ENCODE results near the gene SH3TC2. TPM values are rescaled to one million over a fixed set of nuclear protein-coding genes. Genes with fewer than 3 reads are reported as not detected.

SH3TC2 gene
- total RNA-seq, 1 donor from 2014 or later = 0.92 TPM

DNA sequence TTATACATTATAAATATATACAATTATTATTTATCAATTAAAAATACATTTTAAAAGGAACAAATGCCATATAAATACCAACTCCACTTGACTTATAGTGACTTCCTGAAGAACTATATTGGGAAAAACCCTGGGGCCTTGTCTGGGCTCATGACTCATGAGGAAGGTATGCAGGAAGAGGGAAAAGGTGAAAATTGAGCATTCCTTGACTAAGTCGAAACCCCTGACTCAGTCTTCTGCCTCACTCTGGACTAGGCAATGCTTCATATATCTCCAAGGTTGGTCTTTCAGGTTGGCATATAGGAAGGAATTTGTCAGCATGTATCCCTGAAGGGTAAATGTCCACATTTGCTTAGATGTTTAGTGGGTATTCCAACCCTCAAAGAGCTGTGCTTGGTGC is 78.5 kb downstream of the SH3TC2 start:
- H3K36me3 ChIP-seq = no peaks in the 10 kb centered on the region
- TF ChIP-seq, protein P1, sequence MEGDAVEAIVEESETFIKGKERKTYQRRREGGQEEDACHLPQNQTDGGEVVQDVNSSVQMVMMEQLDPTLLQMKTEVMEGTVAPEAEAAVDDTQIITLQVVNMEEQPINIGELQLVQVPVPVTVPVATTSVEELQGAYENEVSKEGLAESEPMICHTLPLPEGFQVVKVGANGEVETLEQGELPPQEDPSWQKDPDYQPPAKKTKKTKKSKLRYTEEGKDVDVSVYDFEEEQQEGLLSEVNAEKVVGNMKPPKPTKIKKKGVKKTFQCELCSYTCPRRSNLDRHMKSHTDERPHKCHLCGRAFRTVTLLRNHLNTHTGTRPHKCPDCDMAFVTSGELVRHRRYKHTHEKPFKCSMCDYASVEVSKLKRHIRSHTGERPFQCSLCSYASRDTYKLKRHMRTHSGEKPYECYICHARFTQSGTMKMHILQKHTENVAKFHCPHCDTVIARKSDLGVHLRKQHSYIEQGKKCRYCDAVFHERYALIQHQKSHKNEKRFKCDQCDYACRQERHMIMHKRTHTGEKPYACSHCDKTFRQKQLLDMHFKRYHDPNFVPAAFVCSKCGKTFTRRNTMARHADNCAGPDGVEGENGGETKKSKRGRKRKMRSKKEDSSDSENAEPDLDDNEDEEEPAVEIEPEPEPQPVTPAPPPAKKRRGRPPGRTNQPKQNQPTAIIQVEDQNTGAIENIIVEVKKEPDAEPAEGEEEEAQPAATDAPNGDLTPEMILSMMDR (IDR thresholded peaks at IDR 0.05) = no peak
- H3K4me3 ChIP-seq = no peak overlapping the region
- no peak overlapping the region for H3K27ac ChIP-seq
- no peaks in the 10 kb centered on the region for H3K9me3 ChIP-seq
- peaks cover 2% of the 10 kb centered on the region for H3K4me1 ChIP-seq
- intact Hi-C loops (cut with DNase I) = no loop called here
- H3K27me3 ChIP-seq (ENCODE audit: low read depth) = no peaks in the 10 kb centered on the region
- no peak for ATAC-seq
- DNase-seq = no peak

DNA sequence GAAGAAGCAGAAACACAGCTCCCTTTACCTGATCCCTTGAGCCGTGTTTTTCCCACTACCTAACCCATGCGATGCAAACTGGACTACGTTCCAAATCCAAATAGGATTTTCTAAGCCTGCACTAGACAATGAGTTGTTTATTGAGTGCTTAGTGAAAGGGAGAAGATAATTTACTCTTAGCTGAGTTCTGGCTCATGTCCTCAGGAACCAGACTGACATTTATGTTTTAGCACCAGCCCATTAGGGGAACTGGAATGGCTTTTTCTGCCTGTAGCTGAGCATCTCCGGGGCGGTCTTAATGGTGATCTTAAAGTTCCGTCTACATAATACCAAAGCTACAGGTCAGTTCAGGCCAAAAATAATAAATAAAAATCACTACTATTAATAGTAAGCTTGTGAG is 81.5 kb downstream of the SH3TC2 start:
- no peaks in the 10 kb centered on the region for H3K36me3 ChIP-seq
- no peaks in the 10 kb centered on the region for H3K9me3 ChIP-seq
- H3K4me3 ChIP-seq = no peak overlapping the region
- peaks cover 9% of the 10 kb centered on the region for H3K4me1 ChIP-seq
- TF ChIP-seq, protein P1 (IDR thresholded peaks at IDR 0.05) = no peak
- H3K27ac ChIP-seq = no peak overlapping the region
- ATAC-seq = no peak
- no peak for DNase-seq
- H3K27me3 ChIP-seq (ENCODE audit: low read depth) = no peaks in the 10 kb centered on the region
- intact Hi-C loops (cut with DNase I) = no loop called here

DNA sequence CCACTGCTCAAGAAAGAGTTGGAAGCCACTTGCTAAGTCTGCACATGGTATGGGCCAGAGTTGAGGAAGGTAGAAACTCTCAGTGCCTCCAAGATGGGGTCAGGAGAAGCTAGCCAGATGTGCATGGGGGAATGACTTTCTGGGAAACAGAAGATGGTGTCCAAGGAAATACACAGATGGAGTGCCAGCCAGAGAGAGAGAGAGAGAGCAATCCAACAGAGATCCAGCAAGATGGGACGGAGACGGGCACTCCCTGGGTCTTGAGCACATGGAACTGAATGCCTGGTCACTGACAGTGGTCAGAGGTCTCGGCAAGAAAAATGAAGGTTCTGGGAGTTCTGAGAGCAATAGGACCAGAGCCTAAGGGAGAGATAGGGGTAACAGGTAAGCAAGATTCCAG is 82.1 kb downstream of the SH3TC2 start:
- Histone ChIP-seq H3K4me1 (peaks cover 9% of the 10 kb centered on the region), H3K9me3 (no peaks in the 10 kb centered on the region), H3K36me3 (no peaks in the 10 kb centered on the region), H3K4me3 (no peak overlapping the region), H3K27ac (no peak overlapping the region), H3K27me3 (ENCODE audit: low read depth) (no peaks in the 10 kb centered on the region)
- TF ChIP-seq, protein P1 (IDR thresholded peaks at IDR 0.05) = no peak
- ATAC-seq (no peak), DNase-seq (no peak)
- intact Hi-C loops (cut with DNase I) = no loop called here

DNA sequence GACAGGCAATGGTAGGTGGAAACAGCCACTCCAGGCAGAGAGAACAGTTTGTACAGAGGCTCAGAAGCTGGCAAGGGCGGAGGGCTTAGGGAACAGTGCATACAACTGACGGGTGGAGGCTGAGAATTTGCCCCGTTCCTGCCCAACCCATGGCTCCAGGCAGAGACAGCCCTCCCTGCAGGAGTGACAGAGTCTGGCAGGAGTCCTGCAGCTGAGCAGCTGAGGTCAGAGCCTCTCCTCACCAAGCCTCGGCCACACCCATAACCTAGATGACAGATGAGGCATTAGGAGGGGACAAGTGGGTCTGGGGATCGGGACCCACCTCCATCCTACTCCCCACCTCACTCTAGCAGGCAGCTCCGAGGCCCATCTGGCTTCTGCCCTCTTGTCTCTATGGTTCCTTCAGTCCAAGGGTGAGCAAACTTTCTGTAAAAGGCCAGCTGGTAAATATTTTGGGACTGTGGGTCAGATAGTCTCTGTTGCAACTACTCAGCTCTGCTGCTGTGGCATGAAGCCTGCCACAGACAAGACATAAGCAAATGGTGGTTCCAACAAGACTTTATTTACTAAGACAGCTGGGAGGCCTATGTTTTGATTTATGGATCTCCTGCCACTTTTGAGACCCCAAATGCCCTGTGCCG is 83.7 kb downstream of the SH3TC2 start:
- Histone ChIP-seq H3K27ac (peak overlapping the region; percentile 75), H3K4me1 (peaks cover 9% of the 10 kb centered on the region), H3K27me3 (ENCODE audit: low read depth) (no peaks in the 10 kb centered on the region), H3K4me3 (no peak overlapping the region), H3K36me3 (no peaks in the 10 kb centered on the region), H3K9me3 (no peaks in the 10 kb centered on the region)
- DNase-seq = peak; percentile 86
- TF ChIP-seq, protein P1 (IDR thresholded peaks at IDR 0.05) = no peak
- intact Hi-C loops (cut with DNase I) = no loop called here
- peak; percentile 96 to 97 for ATAC-seq

DNA sequence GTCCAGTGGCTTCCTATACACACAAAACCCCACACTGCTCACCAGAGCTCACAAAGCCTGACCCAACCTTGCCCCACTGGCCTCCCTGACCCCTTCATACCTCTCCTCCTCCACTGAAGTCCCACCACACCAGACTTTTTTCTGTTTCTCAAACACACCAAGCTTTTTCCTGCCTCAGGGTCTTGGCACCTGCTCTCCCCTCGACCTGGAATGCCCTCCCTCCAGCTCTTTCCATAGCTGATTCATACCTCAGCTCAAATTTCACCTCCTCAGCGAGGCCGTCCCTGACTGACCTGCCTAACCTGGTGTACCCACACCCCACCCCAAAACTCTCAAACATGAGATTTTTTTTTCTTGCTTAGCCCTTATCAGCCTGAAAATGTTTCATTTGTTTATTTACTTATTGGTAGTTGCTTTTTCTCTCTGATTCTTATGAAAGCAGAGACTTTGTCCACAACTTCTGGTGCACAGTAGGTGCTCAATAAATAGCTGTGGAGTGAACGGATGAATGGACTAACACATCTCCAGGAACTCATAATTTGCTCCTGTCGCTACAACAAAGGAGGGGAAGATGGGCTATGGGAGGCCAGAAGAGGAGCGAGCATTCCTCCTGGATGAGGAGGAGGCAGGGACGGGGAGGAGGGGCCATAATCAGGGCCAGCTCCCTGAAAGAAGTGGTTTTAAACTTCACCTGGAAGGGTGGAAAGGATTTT is 84.3 kb downstream of the SH3TC2 start:
- Histone ChIP-seq H3K4me1 (peaks cover 13% of the 10 kb centered on the region), H3K4me3 (no peak overlapping the region), H3K27ac (peak overlapping the region; percentile 75), H3K27me3 (ENCODE audit: low read depth) (no peaks in the 10 kb centered on the region), H3K9me3 (no peaks in the 10 kb centered on the region), H3K36me3 (no peaks in the 10 kb centered on the region)
- DNase-seq (no peak), ATAC-seq (peak; percentile 64 to 68)
- intact Hi-C loops (cut with DNase I) = no loop called here
- TF ChIP-seq, protein P1 (IDR thresholded peaks at IDR 0.05) = no peak
